HG03196 (cell line): ENCODE data around the gene RIMBP3C.
"Not testable (repeated sequence)": the region's sequence is repeated elsewhere in the genome, so short reads cannot be mapped to it uniquely, and the experiment has no call there.

Source experiments
- ATAC-seq: cut with Tn5 transposase; IDR thresholded peaks from one replicate; pipeline ENCODE4 v1.9.1; 2021; ENCODE audit not compliant: unreplicated experiment

RIMBP3C gene, protein sequence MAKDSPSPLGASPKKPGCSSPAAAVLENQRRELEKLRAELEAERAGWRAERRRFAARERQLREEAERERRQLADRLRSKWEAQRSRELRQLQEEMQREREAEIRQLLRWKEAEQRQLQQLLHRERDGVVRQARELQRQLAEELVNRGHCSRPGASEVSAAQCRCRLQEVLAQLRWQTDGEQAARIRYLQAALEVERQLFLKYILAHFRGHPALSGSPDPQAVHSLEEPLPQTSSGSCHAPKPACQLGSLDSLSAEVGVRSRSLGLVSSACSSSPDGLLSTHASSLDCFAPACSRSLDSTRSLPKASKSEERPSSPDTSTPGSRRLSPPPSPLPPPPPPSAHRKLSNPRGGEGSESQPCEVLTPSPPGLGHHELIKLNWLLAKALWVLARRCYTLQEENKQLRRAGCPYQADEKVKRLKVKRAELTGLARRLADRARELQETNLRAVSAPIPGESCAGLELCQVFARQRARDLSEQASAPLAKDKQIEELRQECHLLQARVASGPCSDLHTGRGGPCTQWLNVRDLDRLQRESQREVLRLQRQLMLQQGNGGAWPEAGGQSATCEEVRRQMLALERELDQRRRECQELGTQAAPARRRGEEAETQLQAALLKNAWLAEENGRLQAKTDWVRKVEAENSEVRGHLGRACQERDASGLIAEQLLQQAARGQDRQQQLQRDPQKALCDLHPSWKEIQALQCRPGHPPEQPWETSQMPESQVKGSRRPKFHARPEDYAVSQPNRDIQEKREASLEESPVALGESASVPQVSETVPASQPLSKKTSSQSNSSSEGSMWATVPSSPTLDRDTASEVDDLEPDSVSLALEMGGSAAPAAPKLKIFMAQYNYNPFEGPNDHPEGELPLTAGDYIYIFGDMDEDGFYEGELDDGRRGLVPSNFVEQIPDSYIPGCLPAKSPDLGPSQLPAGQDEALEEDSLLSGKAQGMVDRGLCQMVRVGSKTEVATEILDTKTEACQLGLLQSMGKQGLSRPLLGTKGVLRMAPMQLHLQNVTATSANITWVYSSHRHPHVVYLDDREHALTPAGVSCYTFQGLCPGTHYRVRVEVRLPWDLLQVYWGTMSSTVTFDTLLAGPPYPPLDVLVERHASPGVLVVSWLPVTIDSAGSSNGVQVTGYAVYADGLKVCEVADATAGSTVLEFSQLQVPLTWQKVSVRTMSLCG (N-terminal part only)

DNA sequence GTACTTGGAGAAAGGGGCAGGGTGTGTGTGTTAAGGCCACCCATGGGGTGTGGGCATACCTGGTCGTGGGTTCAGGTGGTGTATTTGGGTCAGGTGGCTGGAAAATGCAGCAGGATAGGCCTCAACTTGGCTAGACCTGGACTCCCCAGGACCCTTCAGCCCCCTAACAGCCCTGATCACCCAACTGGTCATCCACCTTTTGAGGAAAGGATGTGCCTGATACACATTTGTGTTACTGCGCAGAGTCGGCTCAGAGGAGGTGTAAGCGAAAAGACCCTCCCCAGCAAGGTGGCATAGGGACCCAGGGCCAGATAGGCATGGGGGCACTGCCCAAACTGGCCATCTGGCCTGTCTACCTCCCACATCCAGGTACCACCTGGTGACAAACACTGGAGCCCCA, at the start of gene RIMBP3C:
Gene RIMBP3C (minus strand): TSS at position 101 of the 400 bp plus-strand sequence. CDS start 485 bp downstream, outside the sequence.
- ATAC-seq = not testable (repeated sequence)

DNA sequence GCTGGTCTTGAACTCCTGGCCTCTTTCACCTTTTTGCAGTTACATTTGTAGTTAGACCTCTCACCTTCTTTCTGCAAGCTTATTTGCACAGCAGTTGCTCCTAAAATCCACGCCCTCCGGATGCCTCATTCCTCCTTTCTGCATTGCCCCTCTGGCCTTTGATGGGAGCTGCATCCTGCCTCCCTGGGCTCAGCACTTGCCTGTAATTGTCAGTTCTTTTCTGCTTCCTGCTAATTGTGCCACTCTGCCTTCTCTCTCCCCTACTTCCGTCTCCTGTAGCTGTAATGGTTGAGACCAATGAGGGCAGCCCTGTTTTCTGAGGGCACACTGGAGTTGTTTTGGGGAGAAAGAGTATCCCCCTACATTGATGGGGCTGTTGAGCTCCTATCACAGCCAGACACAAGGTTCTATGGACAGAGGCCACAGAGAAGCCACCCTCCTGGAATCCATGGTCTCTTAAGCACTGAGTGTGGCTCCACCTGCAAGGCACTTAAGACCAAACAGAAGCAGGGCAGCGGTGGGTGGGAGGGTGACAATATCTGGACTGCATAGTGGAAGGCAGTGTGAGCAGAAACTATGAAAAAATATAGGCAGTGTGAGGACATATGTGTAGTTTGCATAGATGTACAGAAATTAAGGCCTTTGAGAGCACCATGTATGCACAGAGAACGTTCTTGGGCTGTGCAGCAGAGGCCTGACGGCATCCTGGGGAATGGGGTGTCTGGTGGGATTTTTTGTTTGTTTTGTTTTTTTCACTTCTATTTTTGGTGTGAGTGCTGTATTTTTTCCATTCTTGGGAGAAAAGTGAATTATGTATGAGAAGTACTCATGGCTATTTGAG, 48.0 kb upstream of the RIMBP3C start:
- ATAC-seq = no peak

DNA sequence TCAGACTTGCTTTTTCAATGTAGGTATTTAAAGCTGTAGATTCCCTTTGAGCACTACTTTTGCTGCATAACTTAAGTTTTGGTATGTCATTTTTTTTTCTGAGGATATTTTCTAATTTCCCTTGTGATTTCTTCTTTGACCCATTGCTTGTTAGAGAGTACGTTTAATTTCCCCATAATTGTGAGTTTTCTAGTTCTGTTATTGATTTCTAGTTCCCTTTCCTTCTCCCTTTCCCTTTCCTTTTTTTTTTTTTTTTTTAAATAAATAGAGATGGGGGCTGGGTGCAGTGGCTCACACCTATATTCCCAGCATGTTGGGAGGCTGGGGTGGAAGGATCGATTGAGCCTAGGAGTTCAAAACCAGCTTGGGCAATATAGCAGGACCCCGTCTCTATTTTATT, 47.0 kb upstream of the RIMBP3C start:
- ATAC-seq = no peak

DNA sequence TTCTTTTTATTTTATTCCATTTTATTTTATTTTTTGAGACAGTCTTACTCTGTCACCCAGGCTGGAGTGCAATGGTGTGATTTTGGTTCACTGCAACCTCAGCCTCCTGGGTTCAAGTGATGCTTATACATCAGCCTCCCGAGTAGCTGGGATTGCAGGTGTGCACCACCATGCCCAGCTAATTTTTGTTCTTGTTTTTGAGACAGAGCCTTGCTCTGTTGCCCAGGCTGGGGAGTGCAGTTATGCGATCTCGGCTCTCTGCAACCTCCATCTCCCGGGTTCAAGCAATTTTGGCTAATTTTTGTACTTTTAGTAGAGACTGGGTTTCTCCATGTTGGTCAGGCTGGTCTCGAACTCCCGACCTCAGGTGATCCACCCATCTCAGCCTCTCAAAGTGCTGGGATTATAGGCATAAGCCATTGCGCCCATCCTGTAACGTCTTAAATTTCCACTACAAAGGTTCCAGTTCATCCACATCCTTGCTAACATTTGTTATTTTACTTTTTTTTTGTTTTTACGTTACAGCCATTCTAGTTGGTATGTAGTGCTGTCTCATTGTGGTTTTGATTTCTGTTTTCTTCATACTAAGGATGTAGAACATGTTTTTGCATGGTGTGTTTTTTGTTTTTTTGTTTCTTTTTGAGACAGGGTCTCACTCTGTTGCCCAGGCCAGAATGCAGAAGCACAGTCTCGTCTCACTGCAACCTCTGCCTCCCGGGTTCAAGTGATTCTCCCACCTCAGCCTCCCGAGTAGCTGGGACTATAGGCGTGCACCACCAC, 45.3 kb upstream of the RIMBP3C start:
- ATAC-seq = not testable (repeated sequence)

DNA sequence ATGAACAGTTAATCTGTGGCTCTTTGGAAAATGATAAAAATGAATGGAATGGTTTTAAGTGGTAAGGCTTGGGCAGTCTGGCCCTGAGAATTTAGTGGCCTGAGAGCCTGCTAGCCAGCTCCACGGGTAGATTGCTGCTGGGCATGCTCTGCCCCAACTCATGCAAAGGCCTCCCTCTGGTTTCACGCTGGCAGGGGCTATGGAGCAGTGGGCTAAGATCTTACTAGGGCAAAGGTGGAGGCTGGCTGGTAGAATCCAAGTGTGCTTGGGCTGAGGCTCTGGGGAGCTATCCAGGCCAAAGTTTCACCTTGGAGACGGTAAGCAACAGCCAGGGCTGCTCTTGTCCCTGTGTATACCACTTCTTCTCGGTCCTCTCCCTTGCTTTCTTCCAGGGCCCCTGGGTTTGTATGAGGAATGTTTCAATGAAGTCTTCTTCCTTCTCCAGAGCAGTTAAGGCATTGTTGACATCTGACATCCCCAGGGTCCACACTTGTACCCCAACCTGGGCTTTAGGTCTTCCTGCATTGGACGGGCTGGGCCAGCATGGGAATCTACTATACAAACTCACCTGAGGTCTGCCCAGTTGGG, 43.7 kb upstream of the RIMBP3C start:
- ATAC-seq = no peak

DNA sequence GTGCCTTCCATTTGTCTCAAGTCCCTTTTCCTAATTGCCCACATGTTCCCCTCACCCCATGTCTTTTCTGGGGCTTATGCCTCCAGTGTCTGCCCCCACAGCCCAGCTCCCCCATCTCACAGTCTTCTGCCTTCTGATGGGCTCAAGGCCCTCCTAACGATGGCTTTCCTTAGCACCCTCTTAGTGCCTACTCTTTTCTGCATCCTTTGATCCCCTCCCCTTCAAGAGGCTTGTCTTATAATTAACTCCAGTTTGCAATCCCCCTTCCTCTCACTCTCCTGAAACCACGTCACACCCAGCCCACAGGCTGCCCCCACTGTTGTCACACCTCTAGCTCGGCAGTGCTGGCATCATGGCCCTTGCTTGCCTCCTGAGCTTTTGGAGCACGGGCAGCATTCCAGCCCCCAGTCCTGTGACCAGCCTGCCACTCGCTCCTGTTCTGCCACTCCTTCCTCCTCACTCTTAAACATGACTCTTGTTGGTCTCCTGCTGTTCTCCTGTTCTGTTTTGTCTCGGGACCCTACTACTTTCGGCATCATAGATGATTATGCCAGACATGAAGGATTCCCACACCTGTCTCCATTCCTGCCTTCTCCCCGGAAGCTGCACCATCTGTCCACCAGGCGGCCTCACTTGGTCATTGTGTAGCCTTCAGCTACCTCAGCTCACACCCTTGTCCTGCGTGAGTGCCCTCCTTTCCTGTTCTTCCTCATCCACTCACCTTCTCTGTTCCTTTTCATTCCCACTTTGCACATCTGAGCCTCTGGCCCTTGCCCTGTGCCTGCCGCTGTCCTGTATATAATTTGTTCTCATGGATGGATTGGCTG, 42.4 kb upstream of the RIMBP3C start:
- no peak for ATAC-seq

DNA sequence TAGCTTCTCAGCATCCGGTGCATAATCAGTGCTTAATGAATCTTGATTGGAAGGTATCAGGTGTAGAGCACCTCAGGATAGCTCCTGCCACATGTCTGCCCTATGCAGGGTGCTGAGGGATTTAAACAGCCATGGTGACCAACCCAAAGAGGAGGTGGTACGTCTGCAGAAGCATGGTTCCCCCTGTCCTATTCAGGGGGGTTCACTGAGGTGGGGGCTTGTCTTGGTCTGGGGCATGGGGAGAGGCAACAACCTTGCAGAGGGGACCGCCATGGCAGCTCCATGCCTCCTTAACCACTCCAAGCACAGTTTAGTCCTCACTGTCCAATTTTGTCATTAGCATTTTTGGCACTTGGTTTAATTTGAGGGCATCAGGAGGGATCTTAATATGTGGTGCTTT, 41.2 kb upstream of the RIMBP3C start:
- no peak for ATAC-seq

DNA sequence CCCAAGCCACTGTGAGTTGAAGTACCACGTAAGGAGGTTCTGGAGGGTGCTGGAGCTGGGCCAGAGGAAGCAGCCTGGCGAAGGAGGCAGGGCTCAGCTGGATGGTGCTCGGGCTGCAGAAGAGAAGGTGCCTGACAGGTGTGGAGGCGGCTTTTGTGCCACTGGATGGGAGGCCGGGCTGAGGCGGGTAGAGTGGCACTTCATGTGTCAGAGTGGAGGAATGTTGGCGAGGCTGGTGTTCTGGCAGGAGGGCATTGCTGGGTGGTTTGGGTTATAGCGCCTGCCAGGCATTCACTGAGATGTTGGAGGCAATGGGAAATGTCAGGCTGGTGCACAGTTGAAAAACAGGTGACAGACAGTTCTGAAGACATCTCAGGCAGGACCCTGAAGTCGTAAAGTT, 40.4 kb upstream of the RIMBP3C start:
- no peak for ATAC-seq

DNA sequence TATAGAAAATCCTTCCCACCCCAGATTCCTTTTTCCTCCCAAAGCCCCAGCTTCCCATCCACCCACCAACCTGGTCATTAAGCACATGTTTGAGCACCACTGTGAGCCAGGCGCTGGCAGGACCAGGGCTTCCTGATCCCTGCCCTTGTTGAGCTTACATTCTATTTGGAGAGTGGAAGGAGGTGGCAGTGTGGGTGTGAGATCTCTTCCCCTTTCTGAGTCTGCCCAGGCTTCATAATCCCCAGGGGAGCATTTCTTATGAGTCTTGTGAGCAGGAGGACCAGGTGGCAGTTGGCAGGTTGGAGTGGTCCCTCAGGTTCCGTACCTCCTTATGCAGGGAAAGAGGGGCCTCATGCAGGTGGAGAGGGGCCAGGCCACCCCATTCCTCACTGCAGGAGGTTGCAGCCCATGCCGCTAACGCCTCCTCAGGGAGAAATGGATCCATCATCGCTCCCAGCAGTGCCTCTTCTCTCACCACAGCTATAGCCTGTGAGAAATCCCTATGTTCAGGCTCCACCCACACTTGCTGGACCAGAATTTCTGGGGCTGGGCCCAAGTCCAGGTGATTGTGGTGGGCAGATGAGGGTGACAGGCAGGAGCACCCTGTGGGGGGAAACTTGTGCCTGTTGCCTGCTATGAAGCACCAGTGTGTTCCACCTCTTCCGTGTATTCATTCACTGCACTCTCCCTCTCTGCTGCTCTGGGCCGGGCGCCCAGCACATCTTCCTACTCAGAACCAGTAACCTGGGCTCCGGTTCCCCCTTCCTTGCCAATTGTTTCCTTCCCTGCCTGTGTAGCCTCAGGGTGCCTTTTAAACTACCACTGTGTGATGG, 39.8 kb upstream of the RIMBP3C start:
- no peak for ATAC-seq

DNA sequence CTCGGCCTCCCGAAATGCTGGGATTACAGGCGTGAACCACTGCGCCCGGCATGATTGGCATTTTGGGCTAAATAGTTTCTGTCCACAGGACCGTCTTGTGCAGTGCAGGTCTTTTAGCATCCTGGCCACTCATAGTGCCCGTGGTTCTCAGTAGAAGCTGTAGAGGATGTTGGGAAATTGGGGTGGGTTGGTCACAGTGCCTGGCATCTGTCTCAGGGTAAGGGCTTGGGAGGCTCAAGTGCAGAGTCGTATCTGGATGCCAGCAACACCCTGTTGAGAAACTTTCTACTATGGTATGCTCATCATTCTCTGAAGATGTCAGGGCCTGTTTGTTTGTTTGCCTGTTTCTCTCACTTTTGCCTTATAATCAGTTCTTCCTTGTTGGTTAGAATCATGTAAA, 38.1 kb upstream of the RIMBP3C start:
- ATAC-seq = no peak

DNA sequence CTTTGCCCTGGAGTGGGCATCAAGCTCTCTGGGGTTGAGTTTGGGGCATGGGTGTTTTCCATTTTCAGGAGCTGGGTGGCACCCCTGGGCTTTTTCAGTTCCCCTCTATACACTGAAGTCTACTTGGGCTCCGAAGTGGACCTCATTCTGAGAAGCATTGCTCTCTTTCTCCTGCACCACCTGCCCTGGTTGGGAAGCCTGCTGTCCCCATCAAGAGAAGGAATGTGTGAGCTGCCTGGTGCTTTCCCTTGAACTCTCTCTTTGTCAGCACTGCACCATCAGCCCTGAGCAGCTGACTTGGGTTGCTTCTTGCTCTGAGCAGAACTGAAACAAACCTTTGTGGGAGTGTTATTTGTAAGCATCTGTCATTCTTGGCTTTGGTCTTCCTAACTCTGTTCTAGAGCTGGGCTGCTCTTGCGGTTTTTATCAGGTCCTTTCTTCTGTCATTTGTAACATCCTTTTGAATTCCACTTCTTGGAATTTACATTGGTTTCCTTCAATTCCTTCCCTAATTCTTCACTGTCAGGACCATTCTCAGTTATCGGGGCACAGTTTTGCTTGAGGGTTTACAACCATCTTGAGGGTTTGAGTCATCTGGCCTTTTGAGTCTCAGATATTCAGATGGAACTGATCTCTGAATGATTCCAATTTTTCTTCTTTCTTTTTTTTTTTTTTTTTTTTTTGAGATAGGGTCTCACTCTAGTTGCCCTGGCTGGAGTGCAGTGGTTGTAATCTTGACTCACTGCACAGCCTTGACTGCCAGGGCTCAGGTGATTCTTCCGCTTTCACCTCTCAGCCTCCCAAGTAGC, 36.7 kb upstream of the RIMBP3C start:
- peak; percentile 77 for ATAC-seq

DNA sequence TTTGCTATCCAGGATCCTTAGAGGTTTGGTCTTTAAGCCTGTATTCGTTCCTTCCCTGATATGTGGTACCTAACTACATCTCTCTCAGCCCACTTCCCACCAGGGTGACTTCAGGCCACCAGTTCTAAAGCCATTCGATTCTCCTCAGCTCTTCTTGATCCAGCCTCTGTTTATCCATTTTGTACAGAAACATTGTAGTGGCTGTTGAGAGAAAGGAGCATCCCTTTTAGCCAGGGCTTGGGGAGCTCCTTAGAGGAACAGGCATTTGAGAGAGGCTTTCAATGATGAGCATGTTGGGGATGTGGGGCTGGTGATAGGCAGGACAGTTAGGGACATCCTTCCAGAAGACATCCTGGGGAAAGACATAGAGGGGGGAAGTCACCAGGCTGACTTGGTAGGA, 34.1 kb upstream of the RIMBP3C start:
- ATAC-seq = no peak

DNA sequence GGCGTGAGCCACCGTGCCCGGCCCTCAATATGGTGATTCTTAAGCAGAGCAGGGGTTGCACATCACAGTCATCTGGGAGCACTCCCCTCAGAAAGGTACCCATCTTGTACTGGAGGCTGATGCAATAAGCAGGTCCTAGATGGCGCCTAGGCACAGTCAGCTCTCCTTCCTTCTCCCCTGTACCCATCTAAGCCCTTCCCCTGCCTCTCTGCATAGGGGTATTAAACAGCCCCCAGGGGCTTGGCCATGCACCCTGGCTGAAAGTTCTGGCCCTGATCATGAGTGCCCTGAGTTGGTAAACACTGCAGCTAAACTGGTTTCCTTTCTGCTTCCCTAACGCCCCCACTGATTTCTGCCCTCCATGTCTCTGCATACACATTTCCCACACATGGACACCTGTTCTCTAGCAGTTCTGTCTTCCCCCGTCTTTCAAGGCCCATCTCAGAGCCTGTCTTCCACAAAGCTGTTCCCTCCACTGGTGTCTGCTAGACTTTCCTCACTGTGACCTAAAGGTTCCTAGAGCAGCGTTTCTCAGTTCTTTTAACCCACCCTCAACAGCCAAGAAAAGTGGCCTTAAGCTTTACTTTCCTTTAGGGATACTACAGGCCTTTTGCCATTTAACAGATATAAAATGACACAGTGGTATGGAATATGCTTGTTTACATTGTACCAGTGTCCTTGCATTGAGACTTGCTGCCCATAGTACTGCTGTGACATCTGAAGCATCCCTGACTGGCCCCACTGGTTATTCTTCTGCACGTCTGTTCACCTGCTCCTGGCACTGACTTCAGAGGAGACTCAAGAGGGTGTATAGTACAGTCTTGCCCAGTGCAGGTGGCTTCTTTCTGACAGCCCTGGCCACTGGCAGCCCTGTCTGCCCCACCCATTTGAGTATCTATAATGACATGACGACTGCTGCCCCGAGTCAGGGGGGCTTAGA, 31.8 kb upstream of the RIMBP3C start:
- ATAC-seq = no peak

DNA sequence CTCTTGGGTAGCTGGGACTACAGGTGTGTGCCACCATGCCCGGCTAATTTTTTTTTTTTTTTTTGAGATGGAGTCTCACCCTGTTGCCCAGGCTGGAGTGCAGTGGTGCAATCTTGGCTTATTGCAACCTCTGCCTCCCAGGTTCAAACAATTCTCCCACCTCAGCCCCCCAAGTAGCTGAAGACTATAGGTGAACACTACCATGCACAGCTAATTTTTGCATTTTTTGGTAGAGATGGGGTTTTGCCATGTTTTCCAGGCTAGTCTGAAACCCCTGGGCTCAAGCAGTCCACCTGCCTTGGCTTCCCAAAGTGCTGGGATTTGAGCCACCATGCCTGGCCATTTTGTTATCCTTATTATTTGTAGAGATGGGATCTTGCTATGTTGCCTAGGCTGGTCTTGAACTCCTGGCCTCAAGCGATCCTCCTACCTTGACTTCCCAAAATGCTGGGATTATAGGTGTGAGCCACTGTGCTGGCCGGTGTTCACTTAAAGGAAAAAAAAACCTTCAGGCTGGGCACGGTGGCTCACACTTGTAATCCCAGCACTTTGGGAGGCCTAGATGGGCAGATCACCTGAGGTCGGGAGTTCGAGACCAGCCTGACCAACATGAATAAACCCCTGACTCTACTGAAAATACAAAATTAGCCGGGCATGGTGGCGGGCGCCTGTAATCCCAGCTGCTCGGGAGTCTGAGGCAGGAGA, 29.9 kb upstream of the RIMBP3C start:
- not testable (repeated sequence) for ATAC-seq

DNA sequence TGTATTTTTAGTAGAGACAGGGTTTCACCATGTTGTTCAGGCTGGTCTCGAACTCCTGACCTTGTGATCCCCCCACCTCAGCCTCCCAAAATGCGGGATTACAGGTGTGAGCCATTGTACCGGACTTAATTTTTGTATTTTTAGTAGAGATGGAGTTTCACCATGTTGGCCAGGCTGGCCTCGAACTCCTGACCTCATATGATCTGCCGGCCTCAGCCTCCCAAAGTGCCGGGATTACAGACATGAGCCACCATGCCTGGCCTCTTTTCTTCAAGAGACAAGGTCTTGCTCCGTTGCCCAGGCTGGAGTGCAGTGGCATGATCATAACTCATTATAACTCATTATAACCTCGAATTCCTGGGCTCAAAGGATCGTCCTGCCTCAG, 29.4 kb upstream of the RIMBP3C start:
- not testable (repeated sequence) for ATAC-seq
